ENCODE results near the gene OR2Z1. TPM values are rescaled to one million over a fixed set of nuclear protein-coding genes. Genes with fewer than 3 reads are reported as not detected.
"Not testable (repeated sequence)": the region's sequence is repeated elsewhere in the genome, so short reads cannot be mapped to it uniquely, and the experiment has no call there.

OR2Z1 gene
- total RNA-seq, 1 donor, result not detected

- no peak overlapping the region for H3K4me3 ChIP-seq (ENCODE audit: low read depth, low read length)
- no peak for TF ChIP-seq CTCF (IDR thresholded peaks at IDR 0.05; ENCODE audit: insufficient read depth, low read depth, low read length)
- no peak for DNase-seq (ENCODE audit: low read depth)
These were observed 10.2 kb downstream of the OR2Z1 start for GRCh38 chr19:8731428-8732169.

- no peak for DNase-seq (ENCODE audit: low read depth)
- no peak overlapping the region for H3K4me3 ChIP-seq (ENCODE audit: low read depth, low read length)
- TF ChIP-seq CTCF (IDR thresholded peaks at IDR 0.05; ENCODE audit: insufficient read depth, low read depth, low read length), result no peak
These were observed 16.9 kb downstream of the OR2Z1 start for GRCh38 chr19:8738377-8738776.

DNA sequence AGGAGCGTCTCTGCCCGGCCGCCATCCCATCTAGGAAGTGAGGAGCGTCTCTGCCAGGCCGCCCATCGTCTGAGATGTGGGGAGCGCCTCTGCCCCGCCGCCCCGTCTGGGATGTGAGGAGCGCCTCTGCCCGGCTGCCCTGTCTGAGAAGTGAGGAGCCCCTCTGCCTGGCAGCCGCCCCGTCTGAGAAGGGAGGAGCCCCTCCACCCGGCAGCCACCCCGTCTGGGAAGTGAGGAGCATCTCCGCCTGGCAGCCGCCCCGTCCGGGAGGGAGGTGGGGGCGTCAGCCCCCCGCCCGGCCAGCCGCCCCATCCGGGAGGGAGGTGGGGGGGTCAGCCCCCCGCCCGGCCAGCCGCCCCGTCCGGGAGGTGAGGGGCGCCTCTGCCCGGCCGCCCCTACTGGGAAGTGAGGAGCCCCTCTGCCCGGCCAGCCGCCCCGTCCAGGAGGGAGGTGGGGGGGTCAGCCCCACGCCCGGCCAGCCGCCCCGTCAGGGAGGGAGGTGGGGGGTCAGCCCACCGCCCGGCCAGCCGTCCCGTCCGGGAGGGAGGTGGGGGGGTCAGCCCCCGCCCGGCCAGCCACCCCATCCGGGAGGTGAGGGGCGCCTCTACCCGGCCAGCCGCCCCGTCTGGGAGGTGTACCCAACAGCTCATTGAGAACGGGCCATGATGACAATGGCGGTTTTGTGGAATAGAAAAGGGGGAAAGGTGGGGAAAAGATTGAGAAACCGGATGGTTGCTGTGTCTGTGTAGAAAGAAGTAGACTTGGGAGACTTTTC lies 18.0 kb downstream of the OR2Z1 start:
- DNase-seq (ENCODE audit: low read depth), result not testable (repeated sequence)

DNA sequence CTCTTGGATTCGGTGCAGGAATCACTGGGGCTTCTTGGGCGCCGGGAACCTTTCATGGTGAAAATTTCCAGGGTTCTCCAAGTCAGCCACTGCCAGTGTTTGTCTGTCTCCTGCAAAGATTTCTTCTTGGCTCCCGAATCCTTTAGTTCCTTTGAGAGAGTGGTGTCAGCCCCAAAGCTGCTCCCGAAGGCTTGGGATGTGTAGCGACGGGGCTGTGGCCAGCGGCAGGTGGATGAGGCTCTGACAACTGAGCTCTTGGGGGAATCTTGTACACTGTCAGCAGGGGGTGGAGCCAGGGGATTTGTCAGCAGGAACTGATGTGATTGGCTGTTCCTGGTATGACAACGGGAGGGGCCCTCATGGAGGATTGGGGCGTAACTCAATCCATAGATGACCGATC lies 45.8 kb downstream of the OR2Z1 start:
- H3K4me3 ChIP-seq (ENCODE audit: low read depth, low read length); DNase-seq (ENCODE audit: low read depth): not testable (repeated sequence)

More for the DNA sequence above, 18.0 kb downstream of the OR2Z1 start:
- not testable (repeated sequence) for H3K4me3 ChIP-seq (ENCODE audit: low read depth, low read length)

GRCh38 chr19:8769265-8769664 lies 47.8 kb downstream of the OR2Z1 start:
- not testable (repeated sequence) for DNase-seq (ENCODE audit: low read depth); H3K4me3 ChIP-seq (ENCODE audit: low read depth, low read length)

- H3K4me3 ChIP-seq (ENCODE audit: low read depth, low read length); DNase-seq (ENCODE audit: low read depth): not testable (repeated sequence)
These were observed 52.2 kb downstream of the OR2Z1 start for GRCh38 chr19:8773587-8773986.

Small RNA genes within 50 kb of the gene (small RNA-seq; reads per million reads assigned to genes)
- gene AC012616.1, result not detected

Other genes with a start within 250 kb of the OR2Z1 start
- under 0.01 TPM in 1 of 2 replicates, not detected in the other for gene PRAM1, start 219.0 kb upstream of the OR2Z1 start, total RNA-seq
- gene ZNF414, start 207.5 kb upstream of the OR2Z1 start, total RNA-seq, result 5.2 and 6.4 TPM in 2 replicates
- 0.32 and 1.3 TPM in 2 replicates for gene MYO1F, start 144.2 kb upstream of the OR2Z1 start, total RNA-seq
- gene ADAMTS10, start 110.9 kb upstream of the OR2Z1 start, total RNA-seq, result 7.3 and 19.3 TPM in 2 replicates
- gene NFILZ, start 91.0 kb upstream of the OR2Z1 start, total RNA-seq, result not detected in 2 replicates
- gene ACTL9, start 22.8 kb upstream of the OR2Z1 start, total RNA-seq, result not detected in 2 replicates
- 11.7 and 12.2 TPM in 2 replicates for gene ZNF558, start 110.7 kb downstream of the OR2Z1 start, total RNA-seq
- gene MBD3L1, start 110.7 kb downstream of the OR2Z1 start, total RNA-seq, result not detected in 2 replicates